Prostate gland (tissue), 2 donors: ENCODE measurements around the gene ULK4. TPM values are rescaled to one million over a fixed set of nuclear protein-coding genes. Genes with fewer than 3 reads are reported as not detected.

Experiments
- DNase-seq: peaks from one replicate; pipeline ENCODE4 v3.0.0-alpha.2; 2019; ENCODE audit warnings: low spot score
- H3K27ac ChIP-seq, 2 donors: fragments of 200-600 bp; sonication (generic); 2 replicates each; pipeline ENCODE4 v1.5.1; 2017 to 2019
- H3K27me3 ChIP-seq: fragments of 200-600 bp; sonication (generic); replicated peaks from 2 replicates; pipeline ENCODE4 v1.5.1; 2019; ENCODE audit not compliant: insufficient read depth
- H3K36me3 ChIP-seq, 2 donors: fragments of 200-600 bp; sonication (generic); 1 replicate in 1 of 2; 2 replicates in 1 of 2; pipeline versions ENCODE4 v1.5.1 to v1.8.1; 2017 to 2019
- H3K4me1 ChIP-seq: fragments of 200-600 bp; sonication (generic); replicated peaks from 2 replicates; pipeline ENCODE4 v1.5.1; 2019
- H3K4me3 ChIP-seq, 2 donors: fragments of 200-600 bp; sonication (generic); 2 replicates each; pipeline ENCODE4 v1.5.1; 2017 to 2019
- H3K9me3 ChIP-seq: fragments of 200-600 bp; sonication (generic); 2 replicates; pipeline ENCODE4 v1.5.1; 2017
- CTCF ChIP-seq, 4 experiments: fragments of 200-600 bp in 2 of 4; fragments of 450-650 bp in 2 of 4; sonication (generic) in 2 of 4; IDR thresholded peaks; 1 replicate in 3 of 4; 2 replicates in 1 of 4; pipeline ENCODE4 v1.5.1; 2016 to 2019; ENCODE audit warnings: antibody characterized with exemption in 4 of 4, mild to moderate bottlenecking in 2 of 4, moderate library complexity in 2 of 4
- POLR2A ChIP-seq: fragments of 450-650 bp; IDR thresholded peaks from one replicate; pipeline ENCODE4 v1.6.1; 2016; ENCODE audit warnings: antibody characterized with exemption, mild to moderate bottlenecking
- POLR2AphosphoS5 ChIP-seq: sonication (generic); formaldehyde crosslinking; IDR thresholded peaks from one replicate; pipeline ENCODE4 v1.6.1; 2017; ENCODE audit warnings: antibody characterized with exemption
- WGBS: methylation state at CpG from one replicate; pipeline ENCODE4 v1.1.5; 2018; 5-methylcytosine and 5-hydroxymethylcytosine counted together
- intact Hi-C: fragments of 100-400 bp; cut with DNase I; formaldehyde crosslinking; loops from one replicate; pipeline ENCODE4 v1.14.2; 2022
- total RNA-seq, 2 donors: library from RNA; depleted of rRNA; stranded (reverse); fragments of >200 nt; gene quantifications; one replicate each; pipeline ENCODE4 v1.1.0, GENCODE V29; 2016

Gene ULK4
- total RNA-seq, 2 donors from 2014 or later = 23.1 to 33.7 TPM

- H3K9me3 ChIP-seq = no peaks in the 10 kb centered on the region
- intact Hi-C loops = no loop called here
- no peaks in the 10 kb centered on the region for H3K36me3 ChIP-seq
- TF ChIP-seq POLR2A = no peak
- no peak for TF ChIP-seq CTCF (IDR thresholded peaks at IDR 0.05)
- TF ChIP-seq POLR2AphosphoS5 = no peak
- H3K27me3 ChIP-seq = no peaks in the 10 kb centered on the region
- no peak for DNase-seq
- no peak overlapping the region for H3K27ac ChIP-seq
- WGBS = 83% methylated on average over 2 of the region's 2 CpGs
- no peaks in the 10 kb centered on the region for H3K4me1 ChIP-seq
- no peak overlapping the region for H3K4me3 ChIP-seq
These were observed 369.0 kb downstream of the ULK4 start for GRCh38 chr3:41592753-41593510.

DNA sequence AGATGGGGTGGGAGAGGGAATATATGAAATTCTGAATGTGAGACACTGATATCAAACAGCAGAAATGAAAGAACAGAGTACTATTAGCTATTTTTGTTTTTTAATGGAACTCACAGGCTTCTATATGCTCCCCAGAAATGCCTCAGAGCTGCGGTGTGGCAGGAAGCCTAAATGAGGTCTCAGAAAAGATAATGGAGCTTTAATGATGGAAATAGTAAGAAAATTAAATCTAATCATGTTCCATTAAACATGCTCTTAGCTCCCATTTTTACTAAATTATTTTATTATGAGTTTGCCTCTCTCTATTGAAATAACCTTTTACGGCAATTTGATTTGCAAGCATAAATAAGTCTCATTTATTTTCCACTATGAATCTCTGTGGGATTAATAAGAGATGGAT lies 378.9 kb downstream of the ULK4 start:
- H3K4me1 ChIP-seq = no peaks in the 10 kb centered on the region
- DNase-seq = no peak
- no peak overlapping the region for H3K4me3 ChIP-seq
- H3K36me3 ChIP-seq = no peaks in the 10 kb centered on the region
- no peaks in the 10 kb centered on the region for H3K9me3 ChIP-seq
- no peak for TF ChIP-seq CTCF (IDR thresholded peaks at IDR 0.05)
- TF ChIP-seq POLR2A = no peak
- TF ChIP-seq POLR2AphosphoS5 = no peak
- H3K27ac ChIP-seq = no peak overlapping the region
- intact Hi-C loops = no loop called here
- H3K27me3 ChIP-seq = no peaks in the 10 kb centered on the region
- WGBS = 92% methylated on average over 2 of the region's 2 CpGs

DNA sequence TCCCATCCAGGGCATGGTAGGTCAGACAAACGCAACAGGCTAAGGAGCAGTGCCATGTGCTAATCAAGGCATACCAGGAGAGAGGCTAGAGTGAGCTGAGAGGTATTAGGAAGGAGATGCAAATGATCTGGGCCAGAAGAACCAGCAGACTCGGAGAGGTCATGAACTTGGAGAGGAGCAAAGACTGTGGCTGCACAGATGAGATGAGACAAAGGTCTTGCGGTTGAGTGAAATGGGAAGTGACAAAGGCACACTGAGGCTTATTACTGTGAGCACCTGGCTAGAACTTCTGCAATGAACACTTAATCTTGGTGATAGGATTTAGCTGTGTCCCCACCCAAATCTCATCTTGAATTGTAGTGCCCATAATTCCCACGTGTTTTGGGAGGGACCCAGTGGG lies 380.2 kb downstream of the ULK4 start:
- no peak for DNase-seq
- intact Hi-C loops = no loop called here
- Histone ChIP-seq H3K4me3 (no peak overlapping the region), H3K36me3 (no peaks in the 10 kb centered on the region), H3K27ac (no peak overlapping the region), H3K4me1 (no peaks in the 10 kb centered on the region), H3K27me3 (no peaks in the 10 kb centered on the region), H3K9me3 (no peaks in the 10 kb centered on the region)
- TF ChIP-seq POLR2AphosphoS5 (no peak), CTCF (IDR thresholded peaks at IDR 0.05) (no peak), POLR2A (no peak)
- 93% methylated on average over 4 of the region's 4 CpGs for WGBS

DNA sequence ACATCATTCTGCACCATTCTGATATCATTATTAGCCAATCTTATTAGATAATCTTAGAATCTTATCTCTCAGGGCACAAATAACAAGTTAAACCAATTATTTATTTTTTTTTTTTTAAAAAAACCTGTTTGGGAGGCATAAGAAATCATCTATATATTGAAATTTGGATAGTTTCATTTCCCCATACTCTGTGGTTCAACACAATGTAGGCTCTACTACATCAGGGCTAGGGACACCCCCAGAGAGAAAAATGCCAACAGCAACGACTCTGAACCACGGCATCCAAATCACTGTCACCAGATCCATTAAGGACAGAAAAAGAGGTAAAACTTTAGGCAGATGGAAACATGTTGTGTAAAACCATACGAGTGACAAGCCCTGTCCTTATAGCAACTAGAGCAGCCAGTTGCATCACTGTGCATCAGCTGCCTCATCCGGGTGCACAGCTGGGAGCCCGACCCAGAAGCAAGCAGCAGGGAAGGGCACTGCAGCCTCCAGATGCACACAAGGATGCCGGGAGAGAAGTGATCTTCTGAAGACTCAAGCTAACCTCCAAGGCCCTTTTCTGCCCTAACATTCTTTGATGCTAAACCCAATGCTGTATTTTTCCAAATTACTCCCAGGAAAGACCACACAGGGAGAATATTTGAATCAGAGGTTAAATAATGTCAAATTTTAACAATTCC lies 381.5 kb downstream of the ULK4 start:
- no peak for DNase-seq
- Histone ChIP-seq H3K27ac (no peak overlapping the region), H3K27me3 (no peaks in the 10 kb centered on the region), H3K9me3 (no peaks in the 10 kb centered on the region), H3K36me3 (no peaks in the 10 kb centered on the region), H3K4me3 (no peak overlapping the region), H3K4me1 (no peaks in the 10 kb centered on the region)
- intact Hi-C loops = no loop called here
- 79% methylated on average over 6 of the region's 6 CpGs for WGBS
- no peak for TF ChIP-seq CTCF (IDR thresholded peaks at IDR 0.05)
- no peak for TF ChIP-seq POLR2A
- no peak for TF ChIP-seq POLR2AphosphoS5

GRCh38 chr3:41579861-41580260 lies 382.0 kb downstream of the ULK4 start:
- DNase-seq = no peak
- no peak overlapping the region for H3K27ac ChIP-seq
- intact Hi-C loops = no loop called here
- 95% methylated on average over 6 of the region's 6 CpGs for WGBS
- H3K4me1 ChIP-seq = no peaks in the 10 kb centered on the region
- H3K27me3 ChIP-seq = no peaks in the 10 kb centered on the region
- H3K9me3 ChIP-seq = no peaks in the 10 kb centered on the region
- H3K36me3 ChIP-seq = no peaks in the 10 kb centered on the region
- no peak for TF ChIP-seq POLR2A
- no peak for TF ChIP-seq CTCF (IDR thresholded peaks at IDR 0.05)
- H3K4me3 ChIP-seq = no peak overlapping the region
